Endothelial cell of umbilical vein (primary cell): ENCODE results near the gene ZNF831.

Experiments used
- EZH2 ChIP-seq: IDR thresholded peaks from 2 replicates; pipeline ENCODE4 v1.6.1; 2012; ENCODE audit warnings: borderline replicate concordance, low read depth, mild to moderate bottlenecking, moderate library complexity, low read length, inconsistent platforms; ENCODE audit not compliant: severe bottlenecking
- FOS ChIP-seq: IDR thresholded peaks from 2 replicates; pipeline ENCODE4 v1.6.1; 2011; ENCODE audit warnings: mild to moderate bottlenecking, low read length, moderate library complexity, borderline replicate concordance; ENCODE audit not compliant: insufficient read depth
- GATA2 ChIP-seq: IDR thresholded peaks from 2 replicates; pipeline ENCODE4 v1.7.0; 2011; ENCODE audit warnings: low read depth, mild to moderate bottlenecking, moderate library complexity, mixed read lengths, low read length; ENCODE audit not compliant: insufficient read length, insufficient read depth
- MAX ChIP-seq: IDR thresholded peaks from 2 replicates; pipeline ENCODE4 v1.6.1; 2011; ENCODE audit not compliant: insufficient read depth, insufficient read length
- MYC ChIP-seq: IDR thresholded peaks from one replicate; pipeline ENCODE4 v1.6.1; 2011; ENCODE audit warnings: mild to moderate bottlenecking, low read depth, low read length
- POLR2A ChIP-seq: IDR thresholded peaks from 2 replicates; pipeline ENCODE4 v1.6.1; 2012; ENCODE audit warnings: low read depth, mild to moderate bottlenecking, control low read depth, low read length
- POLR2AphosphoS5 ChIP-seq: IDR thresholded peaks from 2 replicates; pipeline ENCODE4 v1.6.1; 2012; ENCODE audit warnings: low read depth, mild to moderate bottlenecking, control low read depth, low read length, moderate library complexity; ENCODE audit not compliant: insufficient read depth
- TF ChIP-seq, protein P1 (sequence below), 2 donors: IDR thresholded peaks; 1 replicate in 1 of 2; 2 replicates in 1 of 2; pipeline ENCODE4 v1.5.1; 2011; ENCODE audit warnings: low read length in 2 of 2, mild to moderate bottlenecking in 2 of 2, moderate library complexity in 2 of 2, control low read depth in 1 of 2, inconsistent platforms in 1 of 2, low read depth in 1 of 2; ENCODE audit not compliant: insufficient read depth in 1 of 2; ENCODE audit errors: extremely low read depth in 1 of 2

GRCh38 chr20:59135093-59135492 is 28.5 kb upstream of the ZNF831 start:
- TF ChIP-seq, protein P1, sequence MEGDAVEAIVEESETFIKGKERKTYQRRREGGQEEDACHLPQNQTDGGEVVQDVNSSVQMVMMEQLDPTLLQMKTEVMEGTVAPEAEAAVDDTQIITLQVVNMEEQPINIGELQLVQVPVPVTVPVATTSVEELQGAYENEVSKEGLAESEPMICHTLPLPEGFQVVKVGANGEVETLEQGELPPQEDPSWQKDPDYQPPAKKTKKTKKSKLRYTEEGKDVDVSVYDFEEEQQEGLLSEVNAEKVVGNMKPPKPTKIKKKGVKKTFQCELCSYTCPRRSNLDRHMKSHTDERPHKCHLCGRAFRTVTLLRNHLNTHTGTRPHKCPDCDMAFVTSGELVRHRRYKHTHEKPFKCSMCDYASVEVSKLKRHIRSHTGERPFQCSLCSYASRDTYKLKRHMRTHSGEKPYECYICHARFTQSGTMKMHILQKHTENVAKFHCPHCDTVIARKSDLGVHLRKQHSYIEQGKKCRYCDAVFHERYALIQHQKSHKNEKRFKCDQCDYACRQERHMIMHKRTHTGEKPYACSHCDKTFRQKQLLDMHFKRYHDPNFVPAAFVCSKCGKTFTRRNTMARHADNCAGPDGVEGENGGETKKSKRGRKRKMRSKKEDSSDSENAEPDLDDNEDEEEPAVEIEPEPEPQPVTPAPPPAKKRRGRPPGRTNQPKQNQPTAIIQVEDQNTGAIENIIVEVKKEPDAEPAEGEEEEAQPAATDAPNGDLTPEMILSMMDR (IDR thresholded peaks at IDR 0.05; ENCODE audit: extremely low read depth in 1 of 2, insufficient read depth in 1 of 2, low read depth in 1 of 2, low read length in 2 of 2), result no peak
- no peak for TF ChIP-seq POLR2A
- no peak for TF ChIP-seq EZH2
- no peak for TF ChIP-seq MYC
- TF ChIP-seq POLR2AphosphoS5, result no peak
- no peak for TF ChIP-seq MAX
- no peak for TF ChIP-seq FOS
- no peak for TF ChIP-seq GATA2
